Retinal pigment epithelial cell (primary cell): ENCODE results near the gene RABEP2.
"Not testable (repeated sequence)": the region's sequence is repeated elsewhere in the genome, so short reads cannot be mapped to it uniquely, and the experiment has no call there.

Experiments used
- DNase-seq: peaks from one replicate; pipeline ENCODE4 v3.0.0-alpha.2; 2010; ENCODE audit warnings: low read depth
- H3K4me3 ChIP-seq: 2 replicates; pipeline ENCODE4 v1.5.1; 2011; ENCODE audit warnings: mild to moderate bottlenecking, low read length, control low read depth, moderate library complexity
- TF ChIP-seq, protein P1 (sequence below): conservative IDR thresholded peaks from 2 replicates; pipeline ENCODE4 v1.5.1; 2011; ENCODE audit warnings: low read depth, low read length, control low read depth, inconsistent platforms

Gene RABEP2

GRCh38 chr16:28873543-28874201 is 51.4 kb downstream of the RABEP2 start:
- TF ChIP-seq, protein P1, sequence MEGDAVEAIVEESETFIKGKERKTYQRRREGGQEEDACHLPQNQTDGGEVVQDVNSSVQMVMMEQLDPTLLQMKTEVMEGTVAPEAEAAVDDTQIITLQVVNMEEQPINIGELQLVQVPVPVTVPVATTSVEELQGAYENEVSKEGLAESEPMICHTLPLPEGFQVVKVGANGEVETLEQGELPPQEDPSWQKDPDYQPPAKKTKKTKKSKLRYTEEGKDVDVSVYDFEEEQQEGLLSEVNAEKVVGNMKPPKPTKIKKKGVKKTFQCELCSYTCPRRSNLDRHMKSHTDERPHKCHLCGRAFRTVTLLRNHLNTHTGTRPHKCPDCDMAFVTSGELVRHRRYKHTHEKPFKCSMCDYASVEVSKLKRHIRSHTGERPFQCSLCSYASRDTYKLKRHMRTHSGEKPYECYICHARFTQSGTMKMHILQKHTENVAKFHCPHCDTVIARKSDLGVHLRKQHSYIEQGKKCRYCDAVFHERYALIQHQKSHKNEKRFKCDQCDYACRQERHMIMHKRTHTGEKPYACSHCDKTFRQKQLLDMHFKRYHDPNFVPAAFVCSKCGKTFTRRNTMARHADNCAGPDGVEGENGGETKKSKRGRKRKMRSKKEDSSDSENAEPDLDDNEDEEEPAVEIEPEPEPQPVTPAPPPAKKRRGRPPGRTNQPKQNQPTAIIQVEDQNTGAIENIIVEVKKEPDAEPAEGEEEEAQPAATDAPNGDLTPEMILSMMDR: peak; percentile 71
- no peak overlapping the region for H3K4me3 ChIP-seq
- no peak for DNase-seq

- DNase-seq: no peak
- H3K4me3 ChIP-seq: no peak overlapping the region
- TF ChIP-seq, protein P1: no peak
These were observed 52.1 kb downstream of the RABEP2 start for GRCh38 chr16:28872952-28873351.

- DNase-seq: no peak
- H3K4me3 ChIP-seq: no peak overlapping the region
- TF ChIP-seq, protein P1: no peak
These were observed 55.8 kb downstream of the RABEP2 start for GRCh38 chr16:28869201-28869600.

DNA sequence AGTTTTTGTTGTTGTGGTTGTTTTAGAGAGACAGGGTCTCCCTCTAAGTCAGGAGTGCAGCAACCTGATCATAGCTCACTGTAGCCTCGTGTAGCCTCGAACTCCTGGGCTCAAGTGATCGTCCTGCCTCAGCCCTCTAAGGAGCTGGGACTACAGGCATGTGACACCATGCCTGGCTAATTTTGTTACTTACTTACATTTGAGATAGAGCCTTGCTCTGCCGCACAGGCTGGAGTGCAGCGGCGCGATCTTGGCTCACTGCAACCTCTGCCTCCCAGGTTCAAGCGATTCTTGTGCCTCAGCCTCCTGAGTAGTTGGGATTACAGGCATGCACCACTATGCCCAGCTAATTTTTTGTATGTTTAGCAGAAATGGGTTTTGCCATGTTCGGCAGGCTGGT is 57.4 kb downstream of the RABEP2 start:
- not testable (repeated sequence) for DNase-seq

GRCh38 chr16:28867241-28867640 is 57.8 kb downstream of the RABEP2 start:
- TF ChIP-seq, protein P1: no peak
- no peak for DNase-seq
- no peak overlapping the region for H3K4me3 ChIP-seq

More for the DNA sequence above, 57.4 kb downstream of the RABEP2 start:
- not testable (repeated sequence) for H3K4me3 ChIP-seq

DNA sequence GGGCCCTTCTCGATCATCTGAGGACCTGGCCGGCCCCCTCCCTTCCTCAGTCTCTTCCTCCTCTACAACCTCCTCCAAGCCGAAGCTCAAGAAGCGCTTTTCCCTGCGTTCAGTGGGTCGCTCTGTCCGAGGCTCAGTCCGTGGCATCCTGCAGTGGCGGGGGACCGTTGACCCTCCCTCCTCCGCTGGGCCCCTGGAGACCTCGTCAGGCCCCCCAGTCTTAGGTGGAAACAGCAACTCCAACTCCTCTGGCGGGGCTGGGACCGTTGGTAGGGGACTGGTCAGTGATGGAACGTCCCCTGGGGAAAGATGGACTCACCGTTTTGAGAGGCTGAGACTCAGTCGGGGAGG is 58.6 kb downstream of the RABEP2 start:
- TF ChIP-seq, protein P1: no peak
- DNase-seq: no peak
- no peak overlapping the region for H3K4me3 ChIP-seq

GRCh38 chr16:28865722-28866453 is 59.1 kb downstream of the RABEP2 start:
- TF ChIP-seq, protein P1: no peak
- no peak overlapping the region for H3K4me3 ChIP-seq
- no peak for DNase-seq
